ENCODE measurements around the gene ZDHHC13. TPM values are rescaled to one million over a fixed set of nuclear protein-coding genes. Genes with fewer than 3 reads are reported as not detected.

Gene ZDHHC13
- total RNA-seq, 1 experiment from 2014 or later, result 21.8 TPM

DNA sequence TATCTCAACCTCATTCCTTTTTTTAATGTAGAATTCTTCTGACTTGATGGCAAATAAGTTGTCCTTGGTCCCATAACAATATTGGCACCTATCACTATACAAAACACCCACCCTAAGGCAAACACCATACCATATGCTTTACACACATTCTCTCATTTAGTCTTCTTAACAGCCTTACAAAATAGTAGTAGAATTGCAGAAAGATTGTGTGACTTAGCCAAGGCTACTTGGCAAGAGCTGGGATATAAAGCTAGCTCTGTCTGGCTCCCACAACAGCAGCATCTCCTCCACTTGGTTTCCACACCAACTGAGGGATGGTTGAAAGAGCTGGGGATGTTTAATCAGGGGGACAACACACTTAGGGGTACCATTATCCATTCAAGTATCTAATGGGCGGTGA lies 9.8 kb upstream of the ZDHHC13 start (continued):
- no peak for TF ChIP-seq YY1 (IDR thresholded peaks at IDR 0.05; ENCODE audit: extremely low read depth, insufficient replicate concordance, low read depth, low read length)

DNA sequence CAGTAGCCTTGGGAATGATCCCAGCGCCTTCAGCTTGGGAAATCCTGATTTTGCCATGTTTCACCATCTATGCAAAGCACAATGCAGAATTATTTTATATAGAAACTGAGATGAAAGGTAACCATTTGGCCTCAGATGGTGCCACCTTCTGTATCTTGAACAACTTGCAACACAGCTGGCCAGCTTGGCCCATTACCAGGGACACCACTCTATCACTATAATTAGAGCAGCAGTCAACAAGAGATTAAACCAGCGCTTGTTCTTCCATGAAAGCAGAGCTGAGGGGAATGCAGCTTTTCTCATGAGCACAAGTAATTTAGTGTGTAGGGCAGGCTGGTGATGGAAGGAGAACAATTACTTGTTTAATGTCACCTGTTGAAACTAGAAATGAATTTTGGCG lies 6.7 kb upstream of the ZDHHC13 start:
- CTCF ChIA-PET, result interaction anchor here (1.5 kb wide), 1 partner anchor 33 kb away, joined by 10 read pairs; no protein-coding TSS in a partner anchor

More for the DNA sequence above, 6.7 kb upstream of the ZDHHC13 start:
- TF ChIP-seq EGR1 (IDR thresholded peaks at IDR 0.05; ENCODE audit: low read depth) (no peak), EZH2 (IDR thresholded peaks at IDR 0.05) (no peak), FOSL1 (IDR thresholded peaks at IDR 0.05; ENCODE audit: low read depth) (no peak), CEBPB (IDR thresholded peaks at IDR 0.05; ENCODE audit: low read depth) (no peak), CBX3 (IDR thresholded peaks at IDR 0.05; ENCODE audit: low read depth) (no peak), ZNF274 (IDR thresholded peaks at IDR 0.05; ENCODE audit: low read depth, low read length) (no peak), RAD21 (IDR thresholded peaks at IDR 0.05; ENCODE audit: low read depth) (peak; percentile 30; the same call in 1 of the 2 replicates), SRF (IDR thresholded peaks at IDR 0.05; ENCODE audit: low read depth) (no peak), EZH2phosphoT487 (IDR thresholded peaks at IDR 0.05; ENCODE audit: borderline replicate concordance) (no peak), SIN3A (IDR thresholded peaks at IDR 0.05; ENCODE audit: low read depth) (no peak), SP1 (IDR thresholded peaks at IDR 0.05; ENCODE audit: low read depth) (no peak)
- TF ChIP-seq, protein P1, sequence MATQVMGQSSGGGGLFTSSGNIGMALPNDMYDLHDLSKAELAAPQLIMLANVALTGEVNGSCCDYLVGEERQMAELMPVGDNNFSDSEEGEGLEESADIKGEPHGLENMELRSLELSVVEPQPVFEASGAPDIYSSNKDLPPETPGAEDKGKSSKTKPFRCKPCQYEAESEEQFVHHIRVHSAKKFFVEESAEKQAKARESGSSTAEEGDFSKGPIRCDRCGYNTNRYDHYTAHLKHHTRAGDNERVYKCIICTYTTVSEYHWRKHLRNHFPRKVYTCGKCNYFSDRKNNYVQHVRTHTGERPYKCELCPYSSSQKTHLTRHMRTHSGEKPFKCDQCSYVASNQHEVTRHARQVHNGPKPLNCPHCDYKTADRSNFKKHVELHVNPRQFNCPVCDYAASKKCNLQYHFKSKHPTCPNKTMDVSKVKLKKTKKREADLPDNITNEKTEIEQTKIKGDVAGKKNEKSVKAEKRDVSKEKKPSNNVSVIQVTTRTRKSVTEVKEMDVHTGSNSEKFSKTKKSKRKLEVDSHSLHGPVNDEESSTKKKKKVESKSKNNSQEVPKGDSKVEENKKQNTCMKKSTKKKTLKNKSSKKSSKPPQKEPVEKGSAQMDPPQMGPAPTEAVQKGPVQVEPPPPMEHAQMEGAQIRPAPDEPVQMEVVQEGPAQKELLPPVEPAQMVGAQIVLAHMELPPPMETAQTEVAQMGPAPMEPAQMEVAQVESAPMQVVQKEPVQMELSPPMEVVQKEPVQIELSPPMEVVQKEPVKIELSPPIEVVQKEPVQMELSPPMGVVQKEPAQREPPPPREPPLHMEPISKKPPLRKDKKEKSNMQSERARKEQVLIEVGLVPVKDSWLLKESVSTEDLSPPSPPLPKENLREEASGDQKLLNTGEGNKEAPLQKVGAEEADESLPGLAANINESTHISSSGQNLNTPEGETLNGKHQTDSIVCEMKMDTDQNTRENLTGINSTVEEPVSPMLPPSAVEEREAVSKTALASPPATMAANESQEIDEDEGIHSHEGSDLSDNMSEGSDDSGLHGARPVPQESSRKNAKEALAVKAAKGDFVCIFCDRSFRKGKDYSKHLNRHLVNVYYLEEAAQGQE (IDR thresholded peaks at IDR 0.05; ENCODE audit: low read depth), result no peak
- TF ChIP-seq, protein P2, sequence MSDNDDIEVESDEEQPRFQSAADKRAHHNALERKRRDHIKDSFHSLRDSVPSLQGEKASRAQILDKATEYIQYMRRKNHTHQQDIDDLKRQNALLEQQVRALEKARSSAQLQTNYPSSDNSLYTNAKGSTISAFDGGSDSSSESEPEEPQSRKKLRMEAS (IDR thresholded peaks at IDR 0.05), result no peak
- TF ChIP-seq, protein P3, sequence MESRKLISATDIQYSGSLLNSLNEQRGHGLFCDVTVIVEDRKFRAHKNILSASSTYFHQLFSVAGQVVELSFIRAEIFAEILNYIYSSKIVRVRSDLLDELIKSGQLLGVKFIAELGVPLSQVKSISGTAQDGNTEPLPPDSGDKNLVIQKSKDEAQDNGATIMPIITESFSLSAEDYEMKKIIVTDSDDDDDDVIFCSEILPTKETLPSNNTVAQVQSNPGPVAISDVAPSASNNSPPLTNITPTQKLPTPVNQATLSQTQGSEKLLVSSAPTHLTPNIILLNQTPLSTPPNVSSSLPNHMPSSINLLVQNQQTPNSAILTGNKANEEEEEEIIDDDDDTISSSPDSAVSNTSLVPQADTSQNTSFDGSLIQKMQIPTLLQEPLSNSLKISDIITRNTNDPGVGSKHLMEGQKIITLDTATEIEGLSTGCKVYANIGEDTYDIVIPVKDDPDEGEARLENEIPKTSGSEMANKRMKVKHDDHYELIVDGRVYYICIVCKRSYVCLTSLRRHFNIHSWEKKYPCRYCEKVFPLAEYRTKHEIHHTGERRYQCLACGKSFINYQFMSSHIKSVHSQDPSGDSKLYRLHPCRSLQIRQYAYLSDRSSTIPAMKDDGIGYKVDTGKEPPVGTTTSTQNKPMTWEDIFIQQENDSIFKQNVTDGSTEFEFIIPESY (IDR thresholded peaks at IDR 0.05; ENCODE audit: extremely low read depth, insufficient replicate concordance, low read length), result no peak
- TF ChIP-seq, protein P4, sequence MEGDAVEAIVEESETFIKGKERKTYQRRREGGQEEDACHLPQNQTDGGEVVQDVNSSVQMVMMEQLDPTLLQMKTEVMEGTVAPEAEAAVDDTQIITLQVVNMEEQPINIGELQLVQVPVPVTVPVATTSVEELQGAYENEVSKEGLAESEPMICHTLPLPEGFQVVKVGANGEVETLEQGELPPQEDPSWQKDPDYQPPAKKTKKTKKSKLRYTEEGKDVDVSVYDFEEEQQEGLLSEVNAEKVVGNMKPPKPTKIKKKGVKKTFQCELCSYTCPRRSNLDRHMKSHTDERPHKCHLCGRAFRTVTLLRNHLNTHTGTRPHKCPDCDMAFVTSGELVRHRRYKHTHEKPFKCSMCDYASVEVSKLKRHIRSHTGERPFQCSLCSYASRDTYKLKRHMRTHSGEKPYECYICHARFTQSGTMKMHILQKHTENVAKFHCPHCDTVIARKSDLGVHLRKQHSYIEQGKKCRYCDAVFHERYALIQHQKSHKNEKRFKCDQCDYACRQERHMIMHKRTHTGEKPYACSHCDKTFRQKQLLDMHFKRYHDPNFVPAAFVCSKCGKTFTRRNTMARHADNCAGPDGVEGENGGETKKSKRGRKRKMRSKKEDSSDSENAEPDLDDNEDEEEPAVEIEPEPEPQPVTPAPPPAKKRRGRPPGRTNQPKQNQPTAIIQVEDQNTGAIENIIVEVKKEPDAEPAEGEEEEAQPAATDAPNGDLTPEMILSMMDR (IDR thresholded peaks at IDR 0.05 in 2 of 3, conservative IDR thresholded peaks at IDR 0.05 in 1 of 3; ENCODE audit: borderline replicate concordance in 1 of 3, insufficient read depth in 1 of 3, low read depth in 2 of 3, low read length in 2 of 3), result 0 out of 6 replicates have a peak, but pooled peaks of 1 of the 3 experiments have one; percentile 17
- H3K9me3 ChIP-seq (ENCODE audit: control insufficient read depth in 1 of 2, insufficient read depth in 1 of 2, low read depth in 1 of 2, low read length in 2 of 2), result no peaks in the 10 kb centered on the region
- no peaks in the 10 kb centered on the region for H3K4me1 ChIP-seq (ENCODE audit: control insufficient read depth in 1 of 2, insufficient read depth in 2 of 2, low read length in 2 of 2)
- no TSS peak for BruUV-seq (replicated peaks)
- ChIA-PET POLR2A (no interaction called here), RAD21 (ENCODE audit: low non-redundant PET in 1 of 2, low total read pairs in 2 of 2, uncharacterized antibody in 2 of 2, unreplicated experiment in 2 of 2) (no interaction called here)
- no peaks in the 10 kb centered on the region for H3K79me2 ChIP-seq (ENCODE audit: insufficient read depth, low read length)
- no peak for DNase-seq (ENCODE audit: low read depth, low spot score)
- no peak for ATAC-seq
- H3K9ac ChIP-seq (ENCODE audit: low read length), result no peak overlapping the region
- H3K4me3 ChIP-seq (replicated peaks in 1 of 2; ENCODE audit: low read depth in 1 of 2, low read length in 2 of 2), result no peak overlapping the region
- H3K27ac ChIP-seq (ENCODE audit: low read depth, low read length), result no peak overlapping the region
- no peaks in the 10 kb centered on the region for H3K9me2 ChIP-seq (ENCODE audit: insufficient read depth)
- no peaks in the 10 kb centered on the region for H3K27me3 ChIP-seq (ENCODE audit: insufficient read depth, low read length)
- intact Hi-C loops (cut with micrococcal nuclease), result no loop called here
- no peak overlapping the region for H2AFZ ChIP-seq (ENCODE audit: low read depth, low read length, poor library complexity, severe bottlenecking)
- H4K20me1 ChIP-seq (ENCODE audit: insufficient read depth), result no peaks in the 10 kb centered on the region
- H3K36me3 ChIP-seq (ENCODE audit: control insufficient read depth in 1 of 2, insufficient read depth in 2 of 2, low read length in 2 of 2), result no peaks in the 10 kb centered on the region
- H3K4me2 ChIP-seq (ENCODE audit: low read length), result no peak overlapping the region

All from HCT116 (cell line).